Kidney epithelial cell (primary cell): Measurements from ENCODE around the gene NPM1. TPM values are rescaled to one million over a fixed set of nuclear protein-coding genes. Genes with fewer than 3 reads are reported as not detected.
"Not testable (repeated sequence)": the region's sequence is repeated elsewhere in the genome, so short reads cannot be mapped to it uniquely, and the experiment has no call there.

Source experiments
- DNase-seq: peaks from one replicate; pipeline ENCODE4 v3.0.0-alpha.2; 2010; ENCODE audit warnings: low read depth
- H3K27me3 ChIP-seq: 2 replicates; pipeline ENCODE4 v1.6.0; 2011; ENCODE audit warnings: low read length; ENCODE audit not compliant: control insufficient read depth, insufficient read depth
- H3K36me3 ChIP-seq: 2 replicates; pipeline ENCODE4 v1.5.1; 2011; ENCODE audit warnings: low read length; ENCODE audit not compliant: control insufficient read depth, insufficient read depth
- H3K4me3 ChIP-seq: 2 replicates; pipeline ENCODE4 v1.5.1; 2011; ENCODE audit warnings: low read depth, mild to moderate bottlenecking, control low read depth, low read length
- total RNA-seq: library from RNA; depleted of rRNA; stranded (reverse); fragments of >200 nt; gene quantifications from 2 replicates; pipeline ENCODE4 v1.2.3, GENCODE V29; 2015
- TF ChIP-seq, protein P1 (sequence below): IDR thresholded peaks from 2 replicates; pipeline ENCODE4 v1.5.1; 2011; ENCODE audit warnings: mild to moderate bottlenecking, moderate library complexity, low read length, control low read depth, inconsistent platforms; ENCODE audit not compliant: insufficient read depth, poor library complexity, severe bottlenecking

NPM1 gene
- total RNA-seq, 1 donor from 2014 or later = 1,455 TPM

DNA sequence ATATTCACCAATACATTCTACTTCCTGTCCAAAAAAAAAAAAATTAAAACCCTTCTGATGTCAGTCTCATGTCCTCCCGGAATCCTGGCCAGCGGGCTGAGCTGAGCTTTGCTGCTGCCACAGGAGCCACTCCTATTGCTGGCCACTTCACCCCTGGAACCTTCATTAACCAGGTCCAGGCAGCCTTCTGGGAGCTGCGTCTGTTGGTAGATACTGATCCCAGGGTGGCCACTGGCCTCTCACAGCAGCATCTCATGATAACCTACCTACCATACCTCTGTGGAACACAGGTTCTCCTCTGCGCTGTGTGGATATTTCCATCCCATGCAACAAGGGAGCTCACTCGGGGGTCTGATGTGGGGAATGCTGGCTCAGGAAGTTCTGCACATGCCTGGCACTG is 21.0 kb upstream of the NPM1 start:
- TF ChIP-seq, protein P1, sequence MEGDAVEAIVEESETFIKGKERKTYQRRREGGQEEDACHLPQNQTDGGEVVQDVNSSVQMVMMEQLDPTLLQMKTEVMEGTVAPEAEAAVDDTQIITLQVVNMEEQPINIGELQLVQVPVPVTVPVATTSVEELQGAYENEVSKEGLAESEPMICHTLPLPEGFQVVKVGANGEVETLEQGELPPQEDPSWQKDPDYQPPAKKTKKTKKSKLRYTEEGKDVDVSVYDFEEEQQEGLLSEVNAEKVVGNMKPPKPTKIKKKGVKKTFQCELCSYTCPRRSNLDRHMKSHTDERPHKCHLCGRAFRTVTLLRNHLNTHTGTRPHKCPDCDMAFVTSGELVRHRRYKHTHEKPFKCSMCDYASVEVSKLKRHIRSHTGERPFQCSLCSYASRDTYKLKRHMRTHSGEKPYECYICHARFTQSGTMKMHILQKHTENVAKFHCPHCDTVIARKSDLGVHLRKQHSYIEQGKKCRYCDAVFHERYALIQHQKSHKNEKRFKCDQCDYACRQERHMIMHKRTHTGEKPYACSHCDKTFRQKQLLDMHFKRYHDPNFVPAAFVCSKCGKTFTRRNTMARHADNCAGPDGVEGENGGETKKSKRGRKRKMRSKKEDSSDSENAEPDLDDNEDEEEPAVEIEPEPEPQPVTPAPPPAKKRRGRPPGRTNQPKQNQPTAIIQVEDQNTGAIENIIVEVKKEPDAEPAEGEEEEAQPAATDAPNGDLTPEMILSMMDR = no peak
- Histone ChIP-seq H3K36me3 (no peaks in the 10 kb centered on the region), H3K4me3 (no peak overlapping the region), H3K27me3 (peaks cover 5% of the 10 kb centered on the region)
- DNase-seq = no peak

DNA sequence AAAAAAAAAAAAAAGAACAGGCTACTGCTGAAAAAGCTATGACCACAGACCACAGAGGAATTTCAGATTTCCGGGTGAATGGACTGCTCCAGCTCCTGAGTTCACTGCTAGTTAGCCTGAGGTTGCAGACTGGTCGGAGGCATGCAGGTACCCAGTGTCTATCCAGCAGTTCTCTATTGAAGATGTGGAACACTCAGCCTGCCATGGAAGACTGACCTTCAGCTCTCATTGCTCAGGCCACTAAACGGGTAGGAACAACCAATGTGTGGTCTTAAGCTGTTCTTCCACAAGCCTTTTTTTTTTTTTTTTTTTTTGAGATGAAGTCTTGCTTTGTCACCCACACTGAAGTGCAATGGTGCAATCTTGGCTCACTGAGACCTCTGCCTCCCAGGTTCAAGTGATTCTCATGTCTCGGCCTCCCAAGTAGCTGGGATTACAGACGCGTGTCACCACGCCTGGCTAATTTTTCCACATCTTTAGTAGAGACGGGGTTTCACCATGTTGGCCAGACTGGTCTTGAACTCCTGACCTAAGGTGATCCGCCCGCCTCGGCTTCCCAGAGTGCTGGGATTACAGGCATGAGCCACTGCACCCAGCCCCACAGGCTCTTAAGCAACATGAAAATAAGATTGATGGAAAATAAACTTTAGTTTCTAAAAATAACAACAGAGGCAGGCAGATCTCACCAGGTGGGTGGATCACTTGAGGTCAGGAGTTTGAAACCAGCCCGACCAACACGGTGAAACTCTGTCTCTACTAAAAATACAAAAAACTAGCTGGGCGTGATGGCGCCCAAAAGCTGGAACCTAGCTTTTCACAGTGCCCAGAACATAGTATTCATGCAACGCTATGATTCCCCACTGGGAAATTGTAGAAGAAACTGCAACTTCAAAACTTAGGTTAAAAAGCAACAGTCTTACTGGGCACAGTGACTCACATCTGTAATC is 20.0 kb upstream of the NPM1 start:
- no peak overlapping the region for H3K4me3 ChIP-seq
- TF ChIP-seq, protein P1 = no peak
- no peaks in the 10 kb centered on the region for H3K36me3 ChIP-seq
- peaks cover 5% of the 10 kb centered on the region for H3K27me3 ChIP-seq
- DNase-seq = peak; percentile 88

- H3K27me3 ChIP-seq = peaks cover 5% of the 10 kb centered on the region
- TF ChIP-seq, protein P1 = no peak
- H3K4me3 ChIP-seq = no peak overlapping the region
- DNase-seq = no peak
- no peaks in the 10 kb centered on the region for H3K36me3 ChIP-seq
Observed at GRCh38 chr5:171369056-171369455, 18.6 kb upstream of the NPM1 start.

DNA sequence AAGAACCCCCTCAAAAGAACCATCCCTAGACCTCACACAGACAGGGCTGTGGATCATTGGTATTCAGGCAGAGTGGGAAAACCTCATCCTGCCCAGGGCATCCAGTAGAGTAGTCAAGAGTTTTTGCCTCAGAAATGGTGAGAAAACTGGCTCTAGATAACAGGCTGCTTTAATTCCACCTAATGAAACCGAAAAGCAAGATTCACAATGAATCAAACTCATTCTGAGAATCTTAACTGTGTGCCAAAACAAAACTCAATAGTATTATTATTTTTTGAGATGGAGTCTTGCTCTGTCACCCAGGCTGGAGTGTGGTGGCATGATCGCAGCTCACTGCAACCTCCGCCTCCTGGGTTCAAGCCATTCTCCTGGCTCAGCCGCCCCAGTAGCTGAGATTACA is 17.8 kb upstream of the NPM1 start:
- Histone ChIP-seq H3K4me3 (no peak overlapping the region), H3K36me3 (no peaks in the 10 kb centered on the region), H3K27me3 (peaks cover 5% of the 10 kb centered on the region)
- DNase-seq = no peak
- TF ChIP-seq, protein P1 = no peak

GRCh38 chr5:171370881-171371280 is 16.8 kb upstream of the NPM1 start:
- not testable (repeated sequence) for H3K27me3 ChIP-seq, H3K4me3 ChIP-seq, DNase-seq, H3K36me3 ChIP-seq

DNA sequence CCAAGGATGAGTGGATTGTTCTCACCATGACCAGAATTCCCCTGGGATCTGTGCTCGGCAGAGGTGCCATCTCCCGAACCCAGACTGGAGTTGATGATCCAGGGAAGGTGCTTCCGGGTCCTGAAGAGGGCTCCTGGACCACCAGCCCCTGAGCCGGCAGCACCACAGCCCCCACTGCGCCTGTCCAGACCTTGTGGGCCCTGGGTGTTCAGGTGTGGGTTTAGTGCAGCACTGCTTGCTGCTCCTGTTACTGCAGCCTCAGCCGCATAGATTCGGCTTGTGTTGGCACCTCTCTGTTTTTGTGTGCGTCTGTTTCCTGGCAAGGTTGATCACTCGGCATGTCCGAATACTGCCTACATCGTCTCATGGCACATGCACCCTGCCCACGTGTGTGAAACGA is 16.3 kb upstream of the NPM1 start:
- no peak overlapping the region for H3K4me3 ChIP-seq
- no peaks in the 10 kb centered on the region for H3K36me3 ChIP-seq
- TF ChIP-seq, protein P1 = no peak
- no peak for DNase-seq
- no peaks in the 10 kb centered on the region for H3K27me3 ChIP-seq
